ENCODE measurements around the gene PUS7.
"Not testable (repeated sequence)": the region's sequence is repeated elsewhere in the genome, so short reads cannot be mapped to it uniquely, and the experiment has no call there.

PUS7 gene

GRCh38 chr7:105496521-105496920, 25.6 kb downstream of the PUS7 start:
- DNase-seq, result no peak

GRCh38 chr7:105493923-105494315, 28.2 kb downstream of the PUS7 start:
- no peak for DNase-seq

GRCh38 chr7:105493196-105493922, 28.7 kb downstream of the PUS7 start:
- no peak for DNase-seq

- no peak for DNase-seq
Measured at GRCh38 chr7:105489409-105489808, 32.7 kb downstream of the PUS7 start.

- no peak for DNase-seq
Measured at GRCh38 chr7:105487579-105488571, 34.2 kb downstream of the PUS7 start.

- no peak for DNase-seq
Measured at GRCh38 chr7:105480931-105481330, 41.1 kb downstream of the PUS7 start.

GRCh38 chr7:105478606-105479005, 43.5 kb downstream of the PUS7 start:
- no peak for DNase-seq

GRCh38 chr7:105477908-105478307, 44.2 kb downstream of the PUS7 start:
- no peak for DNase-seq

- no peak for DNase-seq
Measured at GRCh38 chr7:105474045-105474444, 48.0 kb downstream of the PUS7 start.

- DNase-seq, result no peak
Measured at GRCh38 chr7:105473163-105473562, 48.9 kb downstream of the PUS7 start.

GRCh38 chr7:105470846-105471245, 51.2 kb downstream of the PUS7 start:
- no peak for DNase-seq

GRCh38 chr7:105470090-105470489, 52.0 kb downstream of the PUS7 start:
- DNase-seq, result no peak

GRCh38 chr7:105462765-105463420, 59.2 kb downstream of the PUS7 start:
- no peak for DNase-seq

GRCh38 chr7:105461518-105461917, 60.6 kb downstream of the PUS7 start:
- DNase-seq, result no peak

GRCh38 chr7:105457619-105458225, 64.3 kb downstream of the PUS7 start:
- no peak for DNase-seq

GRCh38 chr7:105454921-105455320, 67.2 kb downstream of the PUS7 start:
- DNase-seq, result no peak

GRCh38 chr7:105454095-105454747, 67.8 kb downstream of the PUS7 start:
- DNase-seq, result no peak

GRCh38 chr7:105452085-105452484, 70.0 kb downstream of the PUS7 start:
- no peak for DNase-seq

GRCh38 chr7:105450870-105451269, 71.2 kb downstream of the PUS7 start:
- DNase-seq, result not testable (repeated sequence)

- DNase-seq, result no peak
Measured at GRCh38 chr7:105450177-105450861, 71.8 kb downstream of the PUS7 start.

GRCh38 chr7:105448181-105448580, 73.9 kb downstream of the PUS7 start:
- DNase-seq, result no peak

All from NCI-H2029 (cell line).